ENCODE data around the gene REM2. TPM values are rescaled to one million over a fixed set of nuclear protein-coding genes. Genes with fewer than 3 reads are reported as not detected.

REM2 gene
- total RNA-seq, 1 donor from 2014 or later = 3.0 TPM

DNA sequence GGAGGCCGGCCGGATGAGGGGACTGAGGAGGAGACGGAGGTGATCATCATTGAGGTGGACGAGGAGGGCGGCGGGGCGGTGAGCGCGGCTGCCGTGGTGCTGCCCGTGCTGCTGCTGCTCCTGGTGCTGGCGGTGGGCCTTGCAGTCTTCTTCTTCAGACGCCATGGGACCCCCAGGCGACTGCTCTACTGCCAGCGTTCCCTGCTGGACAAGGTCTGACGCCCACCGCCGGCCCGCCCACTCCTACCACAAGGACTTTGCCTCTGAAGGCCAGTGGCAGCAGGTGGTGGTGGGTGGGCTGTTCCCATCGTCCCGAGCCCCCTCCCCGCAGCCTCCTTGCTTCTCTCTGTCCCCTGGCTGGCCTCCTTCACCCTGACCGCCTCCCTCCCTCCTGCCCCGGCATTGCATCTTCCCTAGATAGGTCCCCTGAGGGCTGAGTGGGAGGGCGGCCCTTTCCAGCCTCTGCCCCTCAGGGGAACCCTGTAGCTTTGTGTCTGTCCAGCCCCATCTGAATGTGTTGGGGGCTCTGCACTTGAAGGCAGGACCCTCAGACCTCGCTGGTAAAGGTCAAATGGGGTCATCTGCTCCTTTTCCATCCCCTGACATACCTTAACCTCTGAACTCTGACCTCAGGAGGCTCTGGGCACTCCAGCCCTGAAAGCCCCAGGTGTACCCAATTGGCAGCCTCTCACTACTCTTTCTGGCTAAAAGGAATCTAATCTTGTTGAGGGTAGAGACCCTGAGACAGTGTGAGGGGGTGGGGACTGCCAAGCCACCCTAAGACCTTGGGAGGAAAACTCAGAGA, 37.0 kb upstream of the REM2 start:
- DNase-seq (ENCODE audit: low read depth, low spot score) = no peak
- H3K4me3 Mint-ChIP-seq = peak overlapping the region; percentile 47
- peaks cover 4% of the 10 kb centered on the region for H3K36me3 Mint-ChIP-seq (ENCODE audit: low read depth)
- no peaks in the 10 kb centered on the region for H3K9me3 Mint-ChIP-seq
- no peak overlapping the region for H3K27ac Mint-ChIP-seq (ENCODE audit: unreplicated experiment)
- TF ChIP-seq, protein P1, sequence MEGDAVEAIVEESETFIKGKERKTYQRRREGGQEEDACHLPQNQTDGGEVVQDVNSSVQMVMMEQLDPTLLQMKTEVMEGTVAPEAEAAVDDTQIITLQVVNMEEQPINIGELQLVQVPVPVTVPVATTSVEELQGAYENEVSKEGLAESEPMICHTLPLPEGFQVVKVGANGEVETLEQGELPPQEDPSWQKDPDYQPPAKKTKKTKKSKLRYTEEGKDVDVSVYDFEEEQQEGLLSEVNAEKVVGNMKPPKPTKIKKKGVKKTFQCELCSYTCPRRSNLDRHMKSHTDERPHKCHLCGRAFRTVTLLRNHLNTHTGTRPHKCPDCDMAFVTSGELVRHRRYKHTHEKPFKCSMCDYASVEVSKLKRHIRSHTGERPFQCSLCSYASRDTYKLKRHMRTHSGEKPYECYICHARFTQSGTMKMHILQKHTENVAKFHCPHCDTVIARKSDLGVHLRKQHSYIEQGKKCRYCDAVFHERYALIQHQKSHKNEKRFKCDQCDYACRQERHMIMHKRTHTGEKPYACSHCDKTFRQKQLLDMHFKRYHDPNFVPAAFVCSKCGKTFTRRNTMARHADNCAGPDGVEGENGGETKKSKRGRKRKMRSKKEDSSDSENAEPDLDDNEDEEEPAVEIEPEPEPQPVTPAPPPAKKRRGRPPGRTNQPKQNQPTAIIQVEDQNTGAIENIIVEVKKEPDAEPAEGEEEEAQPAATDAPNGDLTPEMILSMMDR (conservative IDR thresholded peaks at IDR 0.05) = no peak
- no peaks in the 10 kb centered on the region for H3K27me3 Mint-ChIP-seq (ENCODE audit: low read depth)
- H3K4me1 Mint-ChIP-seq = peaks cover 25% of the 10 kb centered on the region

DNA sequence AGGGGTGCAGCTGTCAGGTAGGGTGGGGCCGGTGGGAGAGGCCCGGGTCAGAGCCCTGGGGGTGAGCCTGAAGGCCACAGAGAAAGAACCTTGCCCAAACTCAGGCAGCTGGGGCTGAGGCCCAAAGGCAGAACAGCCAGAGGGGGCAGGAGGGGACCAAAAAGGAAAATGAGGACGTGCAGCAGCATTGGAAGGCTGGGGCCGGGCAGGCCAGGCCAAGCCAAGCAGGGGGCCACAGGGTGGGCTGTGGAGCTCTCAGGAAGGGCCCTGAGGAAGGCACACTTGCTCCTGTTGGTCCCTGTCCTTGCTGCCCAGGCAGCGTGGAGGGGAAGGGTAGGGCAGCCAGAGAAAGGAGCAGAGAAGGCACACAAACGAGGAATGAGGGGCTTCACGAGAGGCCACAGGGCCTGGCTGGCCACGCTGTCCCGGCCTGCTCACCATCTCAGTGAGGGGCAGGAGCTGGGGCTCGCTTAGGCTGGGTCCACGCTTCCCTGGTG, 36.2 kb upstream of the REM2 start:
- no peaks in the 10 kb centered on the region for H3K9me3 Mint-ChIP-seq
- no peak for DNase-seq (ENCODE audit: low read depth, low spot score)
- H3K4me1 Mint-ChIP-seq = peaks cover 25% of the 10 kb centered on the region
- no peaks in the 10 kb centered on the region for H3K27me3 Mint-ChIP-seq (ENCODE audit: low read depth)
- H3K27ac Mint-ChIP-seq (ENCODE audit: unreplicated experiment) = peak overlapping the region; percentile 78
- no peaks in the 10 kb centered on the region for H3K36me3 Mint-ChIP-seq (ENCODE audit: low read depth)
- no peak overlapping the region for H3K4me3 Mint-ChIP-seq
- TF ChIP-seq, protein P1 (conservative IDR thresholded peaks at IDR 0.05) = no peak

DNA sequence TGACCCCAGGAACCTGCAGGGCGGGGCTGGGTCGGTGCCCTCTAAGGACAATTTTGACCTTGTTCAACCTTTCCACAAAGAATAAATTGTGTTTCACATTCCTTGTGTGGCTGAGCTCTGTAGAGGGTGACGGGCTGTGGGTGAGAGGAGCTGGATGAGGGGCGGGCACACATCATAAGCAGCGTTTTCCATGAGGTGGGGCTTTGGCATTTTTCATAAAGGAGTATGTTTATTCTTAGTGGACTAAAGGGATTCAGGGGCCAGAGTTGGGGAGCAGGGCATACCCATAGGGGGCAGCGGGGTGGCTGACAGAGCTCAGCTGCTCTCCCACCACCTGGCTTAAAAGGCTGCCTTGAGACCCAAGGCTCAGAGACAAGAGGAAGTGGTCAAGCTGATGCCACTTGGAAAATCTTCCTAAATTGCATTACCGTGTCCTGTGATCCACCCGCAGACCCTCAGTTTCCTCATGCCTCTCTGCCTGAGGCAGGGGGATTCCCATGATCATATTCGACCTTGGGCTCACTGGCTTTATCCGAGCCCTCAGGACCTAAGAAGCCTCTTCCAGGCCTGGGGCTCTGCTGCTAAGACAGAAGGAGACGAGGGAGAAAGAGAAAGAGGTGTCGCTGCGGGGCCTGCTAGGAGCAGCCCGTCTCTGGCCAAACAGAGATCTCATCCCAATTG, 35.2 kb upstream of the REM2 start:
- H3K9me3 Mint-ChIP-seq = no peaks in the 10 kb centered on the region
- no peaks in the 10 kb centered on the region for H3K27me3 Mint-ChIP-seq (ENCODE audit: low read depth)
- peak overlapping the region; percentile 93 for H3K27ac Mint-ChIP-seq (ENCODE audit: unreplicated experiment)
- H3K4me1 Mint-ChIP-seq = peaks cover 27% of the 10 kb centered on the region
- TF ChIP-seq, protein P1 (conservative IDR thresholded peaks at IDR 0.05) = no peak
- DNase-seq (ENCODE audit: low read depth, low spot score) = no peak
- peak overlapping the region; percentile 69 for H3K4me3 Mint-ChIP-seq
- H3K36me3 Mint-ChIP-seq (ENCODE audit: low read depth) = no peaks in the 10 kb centered on the region

GRCh38 chr14:22848351-22849164, 34.5 kb upstream of the REM2 start:
- H3K9me3 Mint-ChIP-seq = no peaks in the 10 kb centered on the region
- peaks cover 32% of the 10 kb centered on the region for H3K4me1 Mint-ChIP-seq
- H3K4me3 Mint-ChIP-seq = peak overlapping the region; percentile 69
- H3K27me3 Mint-ChIP-seq (ENCODE audit: low read depth) = no peaks in the 10 kb centered on the region
- no peak for DNase-seq (ENCODE audit: low read depth, low spot score)
- H3K27ac Mint-ChIP-seq (ENCODE audit: unreplicated experiment) = peak overlapping the region; percentile 95
- no peaks in the 10 kb centered on the region for H3K36me3 Mint-ChIP-seq (ENCODE audit: low read depth)
- TF ChIP-seq, protein P1 (conservative IDR thresholded peaks at IDR 0.05) = no peak

- Mint-ChIP-seq H3K4me3 (no peak overlapping the region), H3K27me3 (ENCODE audit: low read depth) (no peaks in the 10 kb centered on the region), H3K27ac (ENCODE audit: unreplicated experiment) (no peak overlapping the region), H3K9me3 (no peaks in the 10 kb centered on the region), H3K4me1 (peaks cover 32% of the 10 kb centered on the region), H3K36me3 (ENCODE audit: low read depth) (no peaks in the 10 kb centered on the region)
- DNase-seq (ENCODE audit: low read depth, low spot score) = no peak
- TF ChIP-seq, protein P1 (conservative IDR thresholded peaks at IDR 0.05) = no peak
Measured at GRCh38 chr14:22849212-22849819, 33.7 kb upstream of the REM2 start.

Measured in neural crest cell (in vitro differentiated cells).